Mucosa of stomach (tissue), 1 donor: ENCODE results near the gene SLC25A26.

Experiments used
- H3K27me3 ChIP-seq: one replicate; pipeline ENCODE4 v1.7.0; 2013; ENCODE audit warnings: mild to moderate bottlenecking, low read length; ENCODE audit not compliant: control insufficient read depth, insufficient read depth
- H3K36me3 ChIP-seq: one replicate; pipeline ENCODE4 v1.7.0; 2013; ENCODE audit warnings: low read length; ENCODE audit not compliant: control insufficient read depth, insufficient read depth
- H3K4me1 ChIP-seq: one replicate; pipeline ENCODE4 v1.7.0; 2013; ENCODE audit warnings: mild to moderate bottlenecking, low read length; ENCODE audit not compliant: control insufficient read depth, insufficient read depth
- H3K4me3 ChIP-seq: one replicate; pipeline ENCODE4 v1.7.0; 2013; ENCODE audit warnings: low read length
- H3K9ac ChIP-seq: one replicate; pipeline ENCODE4 v1.7.0; 2013; ENCODE audit warnings: mild to moderate bottlenecking, low read length, moderate library complexity
- H3K9me3 ChIP-seq: one replicate; pipeline ENCODE4 v1.7.0; 2013; ENCODE audit warnings: mild to moderate bottlenecking, low read length, moderate library complexity; ENCODE audit not compliant: control insufficient read depth
- donor health status: Pancreatic carcinoma.

Gene SLC25A26

GRCh38 chr3:66403323-66403990, 182.7 kb downstream of the SLC25A26 start:
- peaks cover 25% of the 10 kb centered on the region for H3K4me1 ChIP-seq
- no peak overlapping the region for H3K4me3 ChIP-seq
- no peaks in the 10 kb centered on the region for H3K27me3 ChIP-seq
- peaks cover 9% of the 10 kb centered on the region for H3K36me3 ChIP-seq
- no peaks in the 10 kb centered on the region for H3K9me3 ChIP-seq
- no peak overlapping the region for H3K9ac ChIP-seq

- peaks cover 26% of the 10 kb centered on the region for H3K4me1 ChIP-seq
- no peak overlapping the region for H3K9ac ChIP-seq
- H3K27me3 ChIP-seq: no peaks in the 10 kb centered on the region
- H3K4me3 ChIP-seq: no peak overlapping the region
- peaks cover 7% of the 10 kb centered on the region for H3K36me3 ChIP-seq
- H3K9me3 ChIP-seq: no peaks in the 10 kb centered on the region
These were observed 183.4 kb downstream of the SLC25A26 start for GRCh38 chr3:66404197-66404596.

GRCh38 chr3:66404903-66405700, 184.3 kb downstream of the SLC25A26 start:
- Histone ChIP-seq H3K36me3 (peaks cover 12% of the 10 kb centered on the region), H3K27me3 (no peaks in the 10 kb centered on the region), H3K4me1 (peaks cover 26% of the 10 kb centered on the region), H3K9me3 (no peaks in the 10 kb centered on the region), H3K4me3 (no peak overlapping the region), H3K9ac (no peak overlapping the region)

- H3K4me1 ChIP-seq: peaks cover 26% of the 10 kb centered on the region
- H3K36me3 ChIP-seq: peaks cover 17% of the 10 kb centered on the region
- H3K9me3 ChIP-seq: no peaks in the 10 kb centered on the region
- H3K9ac ChIP-seq: no peak overlapping the region
- no peaks in the 10 kb centered on the region for H3K27me3 ChIP-seq
- no peak overlapping the region for H3K4me3 ChIP-seq
These were observed 184.9 kb downstream of the SLC25A26 start for GRCh38 chr3:66405701-66406091.

GRCh38 chr3:66406163-66406562, 185.4 kb downstream of the SLC25A26 start:
- H3K27me3 ChIP-seq: no peaks in the 10 kb centered on the region
- H3K4me3 ChIP-seq: no peak overlapping the region
- no peaks in the 10 kb centered on the region for H3K9me3 ChIP-seq
- peaks cover 26% of the 10 kb centered on the region for H3K4me1 ChIP-seq
- no peak overlapping the region for H3K9ac ChIP-seq
- peaks cover 17% of the 10 kb centered on the region for H3K36me3 ChIP-seq

GRCh38 chr3:66406831-66407610, 186.2 kb downstream of the SLC25A26 start:
- no peaks in the 10 kb centered on the region for H3K27me3 ChIP-seq
- peaks cover 17% of the 10 kb centered on the region for H3K36me3 ChIP-seq
- H3K4me3 ChIP-seq: no peak overlapping the region
- peaks cover 26% of the 10 kb centered on the region for H3K4me1 ChIP-seq
- no peaks in the 10 kb centered on the region for H3K9me3 ChIP-seq
- H3K9ac ChIP-seq: no peak overlapping the region

- Histone ChIP-seq H3K36me3 (peaks cover 17% of the 10 kb centered on the region), H3K4me1 (peaks cover 26% of the 10 kb centered on the region), H3K9me3 (no peaks in the 10 kb centered on the region), H3K27me3 (no peaks in the 10 kb centered on the region), H3K9ac (no peak overlapping the region), H3K4me3 (no peak overlapping the region)
These were observed 186.9 kb downstream of the SLC25A26 start for GRCh38 chr3:66407611-66408218.

GRCh38 chr3:66409771-66410754, 189.3 kb downstream of the SLC25A26 start:
- Histone ChIP-seq H3K27me3 (no peaks in the 10 kb centered on the region), H3K9me3 (no peaks in the 10 kb centered on the region), H3K4me3 (no peak overlapping the region), H3K36me3 (peaks cover 21% of the 10 kb centered on the region), H3K4me1 (peaks cover 8% of the 10 kb centered on the region), H3K9ac (no peak overlapping the region)

GRCh38 chr3:66410976-66411375, 190.2 kb downstream of the SLC25A26 start:
- peaks cover 13% of the 10 kb centered on the region for H3K4me1 ChIP-seq
- H3K9ac ChIP-seq: no peak overlapping the region
- peaks cover 19% of the 10 kb centered on the region for H3K36me3 ChIP-seq
- H3K4me3 ChIP-seq: no peak overlapping the region
- no peaks in the 10 kb centered on the region for H3K27me3 ChIP-seq
- no peaks in the 10 kb centered on the region for H3K9me3 ChIP-seq

- peaks cover 18% of the 10 kb centered on the region for H3K36me3 ChIP-seq
- no peaks in the 10 kb centered on the region for H3K9me3 ChIP-seq
- no peaks in the 10 kb centered on the region for H3K27me3 ChIP-seq
- no peak overlapping the region for H3K9ac ChIP-seq
- peaks cover 18% of the 10 kb centered on the region for H3K4me1 ChIP-seq
- H3K4me3 ChIP-seq: no peak overlapping the region
These were observed 190.7 kb downstream of the SLC25A26 start for GRCh38 chr3:66411474-66411873.
